GM18517 (cell line): ENCODE measurements around the gene LPIN1.
A peak's percentile ranks its signal among the peaks of the same experiment; 100 is the strongest.
"Not testable (repeated sequence)": the region's sequence is repeated elsewhere in the genome, so short reads cannot be mapped to it uniquely, and the experiment has no call there.

Experiments
- ATAC-seq: cut with Tn5 transposase; IDR thresholded peaks from one replicate; pipeline ENCODE4 v1.9.1; 2021; ENCODE audit warnings: mild to moderate bottlenecking, moderate library complexity; ENCODE audit not compliant: unreplicated experiment

Gene LPIN1

DNA sequence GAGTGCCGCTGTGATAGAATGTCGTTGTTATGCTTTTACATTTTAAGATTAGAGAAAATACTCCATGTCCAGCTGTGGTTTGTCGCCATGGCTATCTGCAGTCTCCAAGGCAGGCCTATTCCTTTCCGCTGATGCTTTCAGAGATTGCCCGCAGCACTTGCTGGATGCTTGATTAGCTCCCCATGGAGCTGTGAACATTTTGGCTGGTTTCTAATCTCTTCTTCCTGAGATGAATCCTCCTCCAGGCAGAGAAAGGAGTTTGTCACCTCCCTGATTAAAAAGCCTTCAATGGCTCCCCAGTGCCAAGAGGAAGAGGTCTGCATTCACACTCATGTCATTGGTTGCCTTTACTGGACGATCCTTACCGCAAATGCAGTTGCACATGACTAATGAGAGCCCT is 32.6 kb upstream of the LPIN1 start:
- ATAC-seq, result no peak

DNA sequence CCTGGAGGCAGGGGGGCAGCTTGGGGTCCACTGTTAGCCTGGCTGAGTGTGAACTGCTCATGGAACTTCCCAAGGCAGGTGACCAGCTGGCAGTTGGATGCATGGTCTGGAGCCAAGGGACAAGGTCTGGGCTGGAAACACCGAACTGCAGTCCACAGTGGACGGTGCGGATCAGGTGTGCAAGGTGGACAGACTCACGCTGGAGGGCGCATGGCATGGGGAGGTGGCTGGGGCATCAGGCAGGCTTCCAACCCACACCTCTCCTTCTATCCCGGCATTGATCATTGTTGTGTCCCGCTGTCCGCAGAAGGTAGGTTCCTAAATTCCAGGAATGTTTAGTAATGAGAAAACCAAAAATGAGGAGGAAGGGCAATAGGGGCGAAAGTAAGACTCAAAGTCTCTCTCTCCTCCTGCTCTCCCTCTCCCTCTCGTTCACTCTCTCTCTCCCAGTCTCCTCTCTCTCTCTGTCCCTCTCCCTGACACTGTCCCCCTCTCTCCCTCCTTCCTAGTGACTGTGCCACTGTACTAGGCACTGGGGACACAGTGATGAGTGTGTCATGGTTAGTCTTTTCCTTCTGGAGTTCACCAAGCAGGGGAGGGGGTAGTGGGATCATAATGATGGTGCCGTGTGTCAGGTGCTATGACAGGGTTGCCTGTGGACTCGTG is 30.3 kb upstream of the LPIN1 start:
- ATAC-seq, result no peak

DNA sequence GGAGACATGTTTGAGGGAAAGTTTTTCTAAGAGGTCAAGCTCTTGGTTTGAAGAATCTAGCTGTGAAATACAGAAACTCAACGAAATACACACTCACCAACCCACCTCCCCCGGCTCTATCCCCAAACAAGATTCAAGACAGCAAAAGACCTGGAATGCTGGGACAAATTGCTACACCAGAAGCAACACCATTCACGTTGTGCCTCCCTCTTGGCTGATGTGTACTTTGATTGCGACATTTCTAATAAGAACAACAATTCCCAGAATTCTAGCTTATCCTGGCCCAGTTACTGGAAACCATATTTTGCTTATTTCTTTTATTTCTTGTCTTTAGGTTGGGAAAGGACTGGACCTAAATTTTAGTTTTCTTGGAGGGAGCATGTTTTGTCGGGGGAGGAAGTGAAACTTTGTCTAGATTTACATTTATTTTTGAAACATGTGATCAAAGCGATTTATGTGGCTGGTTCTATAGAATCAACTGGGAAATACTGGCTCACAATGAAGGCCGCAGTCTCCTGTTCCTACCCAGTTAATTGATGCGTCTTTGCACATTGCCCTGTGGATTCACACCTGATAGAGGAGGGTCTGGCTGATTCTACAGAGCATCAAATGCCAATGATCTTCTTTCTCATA is 29.6 kb upstream of the LPIN1 start:
- no peak for ATAC-seq

DNA sequence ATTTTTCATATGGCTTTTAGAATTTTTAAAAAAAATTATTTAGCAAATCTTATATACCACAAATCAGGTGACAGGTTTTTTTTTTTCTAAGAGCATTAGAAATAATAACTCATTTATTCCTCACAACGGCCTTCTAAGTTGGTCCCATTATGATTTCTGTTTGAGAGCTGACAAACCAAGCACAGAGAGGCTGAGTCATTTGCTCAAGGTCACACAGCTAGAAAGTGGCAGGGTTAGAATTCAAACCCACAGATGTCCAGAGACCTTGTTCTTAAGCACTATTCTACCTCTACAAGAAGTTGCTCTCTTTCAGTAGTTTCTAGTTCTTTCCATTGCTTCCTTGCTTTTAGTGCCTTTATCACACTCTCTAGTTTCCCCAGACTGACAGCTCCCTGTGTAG is 28.8 kb upstream of the LPIN1 start:
- no peak for ATAC-seq

DNA sequence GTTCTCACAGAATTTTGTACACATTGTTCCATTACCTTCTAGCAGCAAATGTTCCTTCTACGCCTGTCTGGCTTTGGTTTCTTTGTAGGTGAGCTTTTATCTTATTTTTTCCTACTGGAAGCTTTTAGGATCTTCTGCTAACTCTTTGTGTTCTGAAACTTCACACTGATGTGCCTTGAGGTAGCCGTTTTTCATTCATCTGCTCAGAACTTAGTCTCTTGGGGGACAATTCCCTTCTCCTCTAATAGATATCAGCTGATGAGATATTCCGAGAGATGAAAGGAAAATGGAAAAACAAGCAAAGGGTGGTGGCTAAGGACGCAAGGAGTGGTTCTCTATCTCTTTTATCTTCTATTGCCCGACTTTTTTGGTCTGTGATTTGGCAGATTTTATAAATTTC is 27.8 kb upstream of the LPIN1 start:
- ATAC-seq, result no peak

DNA sequence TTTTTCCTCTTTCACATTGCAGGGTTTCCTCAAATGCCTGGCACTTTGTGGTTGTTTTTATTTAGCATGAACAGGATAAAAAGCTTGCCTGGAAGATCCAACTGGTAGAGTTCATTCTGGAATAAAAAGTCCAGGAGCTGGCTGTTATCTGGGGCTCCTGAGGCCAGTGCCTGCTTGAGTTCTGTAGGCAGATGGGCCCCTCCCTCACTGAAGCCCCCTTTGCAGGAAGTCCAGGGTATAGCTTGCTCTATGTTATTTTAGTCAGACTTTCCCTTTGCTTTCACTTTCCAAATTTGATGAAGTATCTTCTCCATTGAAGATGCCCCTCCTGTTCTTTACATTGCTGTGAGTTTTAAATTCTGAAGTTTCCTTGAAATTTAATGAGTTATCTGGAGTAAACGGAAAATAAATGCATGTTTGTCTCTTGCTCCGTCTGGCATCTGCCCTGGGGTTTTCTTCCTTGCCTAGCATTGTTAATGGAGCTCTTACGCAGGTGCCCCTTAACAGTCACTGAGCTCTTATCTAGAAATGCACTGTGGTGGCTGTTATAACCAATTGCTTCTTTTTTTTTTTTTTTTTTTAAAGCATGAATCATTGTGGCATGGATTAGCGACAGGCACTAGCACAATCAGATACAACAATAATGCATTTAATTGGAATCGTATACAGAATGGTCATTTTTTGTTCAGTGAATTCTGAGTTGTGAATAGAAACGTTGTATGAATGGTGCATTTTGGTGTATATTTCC is 27.0 kb upstream of the LPIN1 start:
- no peak for ATAC-seq

DNA sequence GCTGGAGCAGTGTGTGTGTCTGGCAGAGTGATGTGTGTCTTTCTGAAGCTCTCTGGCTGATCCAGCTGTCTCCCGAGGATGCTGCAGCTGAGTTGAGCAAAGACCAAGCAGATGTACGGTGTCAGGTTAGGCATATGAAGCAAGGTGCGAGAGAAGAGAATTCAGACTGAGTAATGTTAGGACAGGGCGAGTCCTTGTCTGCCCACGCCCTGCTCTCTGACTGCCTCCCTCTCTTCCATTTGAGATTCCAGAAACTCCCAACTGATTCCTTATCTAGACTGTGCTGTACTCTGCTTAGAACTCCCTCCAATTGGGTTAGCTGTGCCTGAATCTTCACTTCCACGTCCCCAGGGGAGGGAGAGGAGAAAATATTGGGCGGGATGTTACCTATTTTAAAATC is 25.7 kb upstream of the LPIN1 start:
- no peak for ATAC-seq

DNA sequence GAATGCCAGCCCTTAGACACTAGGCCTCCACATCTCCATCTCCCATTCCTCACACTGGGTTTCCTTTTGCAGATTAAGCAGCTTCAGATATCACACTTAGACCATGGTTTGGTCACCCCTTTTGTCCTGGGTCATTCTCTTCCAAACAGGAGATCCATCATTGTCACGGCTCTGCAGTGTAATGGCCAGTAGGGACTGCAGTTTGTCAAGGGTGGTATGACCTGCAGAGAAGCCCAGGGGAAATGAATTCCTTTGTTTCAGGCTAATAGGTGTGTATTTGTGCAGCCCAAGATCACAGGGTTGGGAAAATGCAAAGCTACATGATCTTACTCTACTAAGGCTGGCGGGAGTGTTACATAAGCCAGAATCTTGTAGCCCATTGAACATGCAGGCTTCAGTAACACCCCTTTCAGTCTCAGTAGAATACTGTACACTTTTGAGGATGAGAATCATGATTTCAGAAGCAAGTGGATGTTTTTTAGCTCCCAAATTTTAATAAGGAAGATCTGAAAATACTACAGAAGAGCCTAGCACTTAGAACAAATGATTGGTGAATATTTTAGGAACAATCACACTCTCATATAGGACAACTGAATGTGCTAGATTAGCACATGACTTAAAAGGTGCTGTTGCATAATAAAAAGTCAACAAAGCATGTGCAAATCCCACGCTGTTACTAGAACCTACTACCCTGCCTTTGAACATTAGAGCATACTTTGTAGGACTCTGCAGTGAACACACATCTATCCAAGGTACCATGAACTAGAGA is 24.0 kb upstream of the LPIN1 start:
- ATAC-seq, result no peak

DNA sequence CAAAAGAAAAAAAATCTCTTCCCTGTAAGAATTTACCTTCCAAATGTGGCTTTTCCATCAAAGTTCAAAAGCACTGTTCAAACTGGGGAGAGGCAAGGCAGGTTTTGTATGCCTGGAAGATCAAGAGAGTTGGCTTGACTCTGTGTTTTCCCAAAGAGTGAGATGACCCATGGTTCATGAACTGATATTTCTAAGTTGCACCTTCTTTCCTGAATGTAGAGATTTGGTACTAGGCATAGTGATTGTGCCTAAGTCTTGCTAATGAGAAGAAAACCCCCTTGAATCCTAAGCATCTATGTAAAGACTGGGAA is 23.4 kb upstream of the LPIN1 start:
- no peak for ATAC-seq

DNA sequence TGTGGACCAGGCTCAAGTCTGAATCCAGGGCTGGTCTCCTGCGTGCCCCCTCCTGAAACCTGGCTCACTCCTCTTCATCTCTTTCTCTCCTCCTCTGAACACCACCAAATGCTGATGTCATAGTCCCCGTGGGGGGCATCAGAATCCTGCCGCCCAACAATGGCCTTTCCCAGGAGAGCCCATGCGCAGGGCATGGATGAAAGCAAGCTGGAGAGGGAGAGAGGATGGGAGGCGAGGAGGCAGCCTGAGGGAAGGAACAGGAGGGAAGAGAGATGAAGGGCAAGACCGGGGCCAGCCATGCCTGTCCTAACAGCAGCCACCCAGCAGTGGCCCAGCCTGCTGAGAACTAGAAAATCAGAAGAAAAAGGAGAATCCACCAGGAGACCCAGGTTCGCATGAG is 22.3 kb upstream of the LPIN1 start:
- no peak for ATAC-seq

DNA sequence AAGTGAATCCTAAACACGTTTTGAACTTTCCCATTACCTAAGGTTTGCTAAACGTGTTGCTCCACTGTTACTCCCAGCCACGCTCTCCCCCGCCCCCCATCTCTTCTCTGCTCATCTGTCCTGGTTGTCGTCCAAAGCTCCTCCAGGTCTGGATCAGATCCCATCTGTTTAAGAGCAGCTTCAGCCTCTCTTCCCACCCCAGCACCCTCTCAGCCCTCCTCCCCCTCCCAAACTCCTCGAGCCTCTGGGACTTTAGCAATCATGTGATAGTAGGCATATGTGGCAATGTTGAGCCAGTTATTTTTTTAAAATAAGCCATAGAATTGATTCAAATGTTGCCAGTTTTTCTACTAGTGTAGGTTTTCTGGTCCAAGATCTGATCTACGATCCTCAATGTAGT is 20.0 kb upstream of the LPIN1 start:
- no peak for ATAC-seq

DNA sequence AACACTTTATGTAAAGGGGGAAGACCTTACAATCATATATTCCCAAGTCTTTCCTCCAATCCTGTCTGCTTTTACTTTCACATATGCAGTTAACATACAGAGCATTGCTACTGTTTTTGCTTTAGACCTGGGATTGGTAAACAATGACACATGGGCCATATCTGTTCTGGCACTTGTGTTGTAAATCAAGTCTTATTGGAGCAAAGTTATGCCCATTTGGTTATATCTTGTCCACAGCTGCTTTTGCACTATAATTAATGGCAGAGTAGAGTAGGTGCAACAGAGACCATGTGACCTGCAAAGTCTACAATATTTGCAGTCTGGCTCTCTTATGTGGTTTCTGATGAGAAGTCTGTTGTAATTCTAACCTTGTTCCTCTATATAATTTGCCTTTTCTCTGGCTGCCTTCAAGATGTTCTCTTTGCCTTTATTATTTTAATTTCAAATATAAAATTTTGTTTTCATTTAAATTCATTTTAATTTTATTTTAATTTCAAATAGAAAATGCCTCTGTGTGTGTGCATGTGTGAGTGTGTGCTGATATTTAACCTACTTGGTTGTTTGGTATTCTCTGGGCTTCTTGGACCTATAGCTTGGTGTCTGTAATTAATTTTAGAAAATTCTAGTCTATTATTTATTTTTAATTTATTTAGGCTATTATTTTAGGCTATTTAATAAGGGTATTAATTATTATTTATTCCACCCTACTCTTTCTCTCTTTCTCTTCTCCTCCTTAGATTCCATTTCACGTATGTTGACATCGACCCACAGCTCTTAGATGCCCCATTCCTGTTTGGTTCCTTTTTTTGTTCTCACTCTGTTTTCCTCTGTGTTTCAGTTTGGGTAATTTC is 16.8 kb upstream of the LPIN1 start:
- no peak for ATAC-seq

DNA sequence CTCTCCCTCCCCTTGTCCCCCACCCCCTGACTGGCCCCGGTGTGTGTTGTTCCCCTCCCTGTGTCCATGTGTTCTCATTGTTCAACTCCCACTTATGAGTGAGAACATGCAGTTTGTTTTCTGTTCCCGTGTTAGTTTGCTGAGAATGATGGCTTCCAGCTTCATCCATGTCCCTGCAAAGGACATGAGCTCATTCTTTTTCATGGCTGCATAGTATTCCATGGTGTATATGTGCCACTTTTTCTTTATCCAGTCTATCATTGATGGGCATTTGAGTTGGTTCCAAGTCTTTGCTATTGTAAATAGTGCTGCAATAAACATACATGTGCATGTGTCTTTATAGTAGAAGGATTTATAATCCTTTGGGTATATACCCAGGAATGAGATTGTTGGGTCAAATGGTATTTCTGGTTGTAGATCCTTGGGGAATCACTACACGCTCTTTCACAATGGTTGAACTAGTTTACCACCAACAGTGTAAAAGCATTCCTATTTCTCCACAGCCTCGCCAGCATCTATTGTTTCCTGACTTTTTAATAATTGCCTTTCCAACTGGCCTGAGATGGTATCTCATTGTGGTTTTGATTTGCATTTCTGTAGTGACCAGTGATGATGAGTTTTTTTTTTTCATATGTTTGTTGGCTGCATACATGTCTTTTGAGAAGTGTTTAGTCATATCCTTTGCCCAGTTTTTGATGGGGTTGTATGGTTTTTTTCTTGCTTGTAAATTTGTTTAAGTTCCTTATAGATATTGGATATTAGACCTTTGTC is 15.0 kb upstream of the LPIN1 start:
- ATAC-seq, result not testable (repeated sequence)

DNA sequence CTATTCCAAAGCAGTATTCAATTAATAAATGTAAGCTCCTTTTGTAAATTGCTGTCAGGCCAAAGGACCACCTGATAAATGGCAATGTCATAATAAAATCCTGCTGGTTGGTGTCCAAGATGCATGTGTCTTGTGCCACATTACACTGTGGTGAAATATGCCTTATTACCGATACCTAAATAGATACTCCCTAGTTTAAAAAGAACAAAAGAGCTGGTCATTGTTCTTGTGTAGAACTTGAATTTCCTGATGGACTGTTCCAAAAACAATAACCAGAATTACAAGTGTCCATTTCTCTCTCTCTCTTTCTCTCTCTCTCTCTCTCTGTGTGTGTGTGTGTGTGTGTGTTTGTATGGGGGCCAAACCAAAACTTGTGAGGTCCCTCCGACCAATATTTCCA is 13.8 kb upstream of the LPIN1 start:
- ATAC-seq, result no peak

DNA sequence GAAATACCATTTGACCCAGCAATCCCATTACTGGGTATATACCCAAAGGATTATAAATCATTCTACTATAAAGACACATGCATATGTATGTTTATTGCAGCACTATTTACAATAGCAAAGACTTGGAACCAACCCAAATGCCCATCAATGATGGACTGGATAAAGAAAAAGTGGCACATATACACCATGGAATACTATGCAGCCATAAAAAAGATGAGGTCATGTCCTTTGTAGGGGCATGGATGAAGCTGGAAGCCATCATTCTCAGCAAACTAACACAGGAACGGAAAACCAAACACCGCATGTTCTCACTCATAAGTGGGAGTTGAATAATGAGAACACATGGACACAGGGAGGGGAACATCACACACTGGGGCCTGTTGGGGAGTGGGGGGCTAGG is 8.6 kb upstream of the LPIN1 start:
- ATAC-seq, result not testable (repeated sequence)

DNA sequence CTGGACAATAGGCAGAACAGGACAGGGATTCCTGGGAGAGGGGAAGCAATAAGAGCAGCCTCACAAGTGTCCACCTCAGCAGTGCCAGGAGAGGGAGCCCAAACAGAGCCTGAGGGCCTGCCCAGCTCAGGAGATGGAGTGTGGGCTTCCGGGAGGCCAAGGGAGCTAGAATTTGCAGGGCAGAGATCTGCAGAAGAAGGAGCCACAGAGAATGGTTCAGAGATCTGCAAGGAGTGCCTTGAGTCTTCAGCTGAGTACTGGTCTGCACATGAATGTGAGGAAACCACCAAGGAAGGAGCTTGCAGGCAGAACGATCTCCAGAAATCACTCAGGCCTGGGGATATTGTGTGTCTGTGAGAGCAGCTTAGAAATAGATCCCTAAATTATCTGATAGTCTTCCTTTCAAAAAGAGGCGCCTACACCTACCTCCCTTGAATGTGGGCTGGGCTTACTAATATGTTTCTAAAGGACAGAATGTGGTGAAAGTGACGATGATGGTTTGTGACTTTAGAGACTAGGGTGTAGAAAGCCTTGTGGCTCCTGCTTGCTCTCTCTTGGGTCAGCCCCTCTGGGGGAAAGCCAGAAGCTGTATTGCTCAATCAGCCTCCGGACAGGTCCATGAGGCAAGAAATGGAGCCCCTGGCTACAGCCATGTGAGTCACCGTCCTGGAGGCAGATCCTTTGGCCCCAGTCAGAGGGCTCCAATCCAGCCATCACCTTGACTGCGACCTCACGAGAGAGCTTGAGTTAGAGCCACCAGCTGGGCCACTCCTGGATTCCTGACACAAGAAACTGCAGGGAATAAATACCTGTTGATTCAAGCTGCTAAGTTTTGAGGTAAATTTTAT is 7.6 kb upstream of the LPIN1 start:
- peak; percentile 65 for ATAC-seq

DNA sequence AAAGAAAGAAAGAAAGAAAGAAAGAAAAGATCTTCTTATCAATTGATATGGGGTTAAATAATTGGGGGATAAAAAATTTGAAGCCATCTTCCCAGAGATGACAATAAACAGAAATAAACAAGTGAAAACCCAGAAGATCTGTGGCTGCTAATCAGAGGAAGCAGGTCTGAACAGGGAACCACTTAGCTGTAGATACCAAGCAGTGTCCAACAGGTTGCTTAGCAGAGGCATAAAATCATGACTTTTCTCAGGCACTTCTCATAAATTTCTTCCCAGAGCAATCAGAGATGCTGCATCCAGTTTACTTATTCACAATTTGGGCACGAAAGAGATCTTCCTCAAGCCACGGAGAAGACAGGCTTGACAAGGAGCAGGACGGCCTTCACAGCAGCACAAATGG is 5.7 kb upstream of the LPIN1 start:
- no peak for ATAC-seq

DNA sequence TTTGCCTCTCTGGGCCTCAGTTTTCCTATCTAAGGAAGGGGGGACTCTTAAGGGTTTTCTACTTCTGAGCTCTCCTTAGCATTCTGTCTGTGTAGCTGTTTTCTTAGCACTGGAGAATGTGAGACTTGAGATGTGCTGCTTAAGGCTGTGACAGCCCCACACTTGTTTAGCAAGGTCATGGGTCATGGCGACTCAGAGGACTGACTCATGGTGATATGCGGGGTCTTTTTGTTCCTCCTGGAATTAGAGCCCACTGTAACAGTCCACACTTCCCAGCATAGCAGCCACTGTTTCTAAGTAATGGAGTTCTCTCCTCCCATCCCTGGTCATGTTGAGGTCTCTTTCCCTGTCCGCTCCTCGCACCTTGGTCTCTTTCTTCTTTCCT is 4.1 kb upstream of the LPIN1 start:
- no peak for ATAC-seq

DNA sequence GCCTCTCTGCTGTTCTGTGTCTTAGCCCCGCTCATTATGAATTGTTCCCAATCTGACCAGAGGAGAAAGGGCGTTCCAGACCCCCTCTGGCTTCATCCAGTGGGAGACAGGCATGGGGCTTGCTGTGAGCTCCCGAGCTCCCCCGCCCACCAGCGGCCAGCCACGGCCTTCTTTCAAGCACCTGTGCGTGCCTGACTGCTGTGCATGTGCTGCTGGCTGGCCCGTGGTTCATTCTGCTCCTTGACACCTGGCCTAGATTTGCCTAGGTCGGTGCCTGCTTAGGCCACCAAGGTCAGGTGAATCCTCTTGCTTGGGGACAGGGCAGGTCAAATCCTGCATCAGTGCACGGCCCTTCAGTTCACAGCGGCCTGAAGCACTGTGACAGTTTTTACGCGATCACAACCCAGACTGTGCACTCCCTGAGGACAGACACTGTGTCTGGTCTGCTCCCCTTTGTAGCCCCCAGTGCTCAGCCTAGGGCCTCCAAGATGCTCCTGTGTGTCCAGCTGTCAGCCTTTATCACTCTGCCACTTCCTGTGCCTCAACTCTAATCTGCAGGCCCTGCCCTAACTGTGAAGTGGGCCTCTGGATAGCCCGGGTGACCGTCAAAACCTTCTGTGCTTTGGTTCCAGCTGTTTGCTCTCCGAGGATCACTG is 3.6 kb upstream of the LPIN1 start:
- no peak for ATAC-seq
